GM21515 (cell line): Measurements from ENCODE around the gene MVB12B.
A peak's percentile ranks its signal among the peaks of the same experiment; 100 is the strongest.

Experiments used
- ATAC-seq: cut with Tn5 transposase; IDR thresholded peaks from one replicate; pipeline ENCODE4 v1.9.1; 2021; ENCODE audit not compliant: unreplicated experiment

MVB12B gene

DNA sequence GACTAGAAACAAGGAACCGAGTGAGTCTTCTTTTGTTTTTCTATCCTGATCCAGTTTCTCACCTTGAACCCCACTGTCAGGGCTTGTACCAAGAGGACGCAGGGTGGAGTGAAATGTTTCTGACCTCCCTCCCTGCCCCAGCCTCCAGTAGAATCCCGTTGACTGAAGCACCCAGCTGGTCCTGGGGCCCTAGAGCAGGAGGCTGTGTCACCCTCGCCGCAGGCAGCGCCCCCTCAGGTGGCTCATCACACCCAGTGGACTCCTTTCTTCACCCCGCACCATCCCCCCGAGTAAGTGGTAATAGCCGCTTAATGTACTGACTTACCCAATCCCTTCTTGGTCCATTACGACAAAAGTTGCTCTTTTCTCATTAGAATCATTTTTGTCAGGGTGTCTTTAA, 53.8 kb downstream of the MVB12B start:
- ATAC-seq, result no peak

DNA sequence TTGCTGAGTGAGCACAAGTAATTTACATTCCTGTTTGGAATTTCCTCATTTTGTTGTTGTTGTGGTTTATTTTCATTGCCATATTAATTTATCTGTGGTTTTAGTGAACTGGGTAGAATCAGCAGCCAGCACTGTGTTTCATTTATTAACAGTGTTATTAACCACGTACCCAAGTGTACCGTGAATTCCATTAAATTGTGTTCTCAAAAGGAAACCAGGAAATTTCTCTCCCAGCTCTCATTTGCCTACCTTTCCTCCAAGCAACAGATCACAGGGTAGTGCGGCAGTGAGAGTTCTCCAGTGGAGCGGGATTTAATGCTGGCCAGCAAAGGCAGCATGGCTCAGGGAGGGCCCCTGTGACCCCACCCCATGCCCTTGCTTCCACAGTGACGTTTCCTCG, 54.6 kb downstream of the MVB12B start:
- no peak for ATAC-seq

DNA sequence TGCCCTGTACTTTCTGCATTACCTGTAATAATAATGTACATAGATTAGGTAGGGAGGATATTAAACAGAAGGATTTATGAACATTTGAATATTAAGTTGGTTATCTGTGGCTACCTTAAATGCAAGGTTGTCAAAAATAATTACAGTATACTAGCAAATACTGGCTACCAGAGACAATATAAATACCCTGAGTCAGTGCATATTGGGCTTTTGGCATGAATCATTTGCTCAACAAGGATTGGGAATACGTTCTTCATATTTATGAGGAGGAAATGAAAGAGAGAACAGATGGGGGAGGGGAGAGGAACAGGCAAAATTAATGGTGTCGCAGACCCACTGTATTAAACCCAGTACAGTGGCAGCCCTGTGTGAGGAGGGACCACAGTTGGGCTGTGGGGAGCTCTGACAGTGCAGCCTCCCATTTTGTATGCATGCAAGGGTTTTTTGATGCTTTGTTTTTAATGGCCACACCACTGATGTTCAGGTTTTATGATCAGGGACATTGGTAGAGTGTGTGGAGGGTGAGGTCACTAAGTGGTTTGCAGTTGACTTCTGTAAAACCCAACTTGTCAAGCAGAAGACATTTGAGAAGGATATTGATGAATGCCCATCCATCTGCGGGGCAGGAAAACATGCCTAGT, 56.9 kb downstream of the MVB12B start:
- ATAC-seq, result no peak

DNA sequence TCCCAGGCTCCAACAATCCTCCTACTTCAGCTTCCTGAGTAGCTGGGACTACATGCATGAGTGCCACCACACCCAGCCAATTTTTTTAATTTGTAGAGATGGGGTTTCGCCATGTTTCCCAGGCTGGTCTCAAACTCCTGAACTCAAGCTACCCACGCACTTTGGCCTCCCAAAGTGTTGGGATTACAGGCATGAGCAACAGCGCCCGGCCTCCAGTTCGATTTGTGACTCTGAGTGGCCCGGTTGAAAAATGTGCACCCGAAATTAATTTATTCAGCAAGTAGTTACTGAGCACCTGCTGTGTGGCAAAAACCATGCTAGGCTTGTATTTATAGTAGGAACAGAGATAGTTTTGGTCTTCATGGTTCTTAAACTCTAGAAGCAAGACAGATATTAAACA, 58.3 kb downstream of the MVB12B start:
- no peak for ATAC-seq

DNA sequence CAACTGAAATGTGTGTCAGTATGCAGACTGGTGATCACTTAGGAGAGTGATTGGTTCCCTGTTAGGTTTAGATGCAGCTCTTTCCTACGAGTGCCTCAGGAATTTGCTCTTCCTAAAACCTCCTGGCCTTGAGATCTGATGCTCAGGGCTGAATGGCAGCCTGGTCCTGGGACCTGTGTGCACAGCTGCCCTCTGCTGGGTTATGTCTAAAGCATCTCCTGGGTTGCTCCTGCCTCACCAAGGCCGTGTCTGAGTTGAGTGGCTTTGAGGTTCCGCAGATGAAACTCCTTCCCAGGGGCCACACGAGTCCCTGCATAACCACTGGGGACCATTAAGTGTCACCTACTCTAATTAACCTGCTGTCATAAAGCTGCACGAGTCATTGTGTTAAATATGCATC, 59.5 kb downstream of the MVB12B start:
- ATAC-seq, result no peak

DNA sequence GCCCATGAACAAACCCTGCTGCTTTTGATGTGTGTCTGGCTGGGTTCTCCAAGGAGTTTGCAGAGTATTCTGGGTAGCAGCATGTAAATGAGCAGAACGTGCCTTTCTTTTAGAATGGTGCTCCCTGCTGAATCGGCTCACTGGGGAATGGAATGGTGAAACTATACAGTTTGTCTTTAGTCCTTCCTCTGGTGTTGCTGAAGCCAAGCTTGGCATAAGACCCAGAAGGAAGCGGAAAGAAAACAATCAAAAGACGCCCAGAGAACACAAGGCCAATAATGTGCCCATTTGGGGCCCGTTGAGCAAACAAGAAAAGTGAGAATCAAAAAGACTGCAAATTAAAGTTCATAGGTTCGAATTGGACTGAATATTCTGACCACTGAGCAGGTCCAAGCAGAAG, 60.1 kb downstream of the MVB12B start:
- no peak for ATAC-seq

DNA sequence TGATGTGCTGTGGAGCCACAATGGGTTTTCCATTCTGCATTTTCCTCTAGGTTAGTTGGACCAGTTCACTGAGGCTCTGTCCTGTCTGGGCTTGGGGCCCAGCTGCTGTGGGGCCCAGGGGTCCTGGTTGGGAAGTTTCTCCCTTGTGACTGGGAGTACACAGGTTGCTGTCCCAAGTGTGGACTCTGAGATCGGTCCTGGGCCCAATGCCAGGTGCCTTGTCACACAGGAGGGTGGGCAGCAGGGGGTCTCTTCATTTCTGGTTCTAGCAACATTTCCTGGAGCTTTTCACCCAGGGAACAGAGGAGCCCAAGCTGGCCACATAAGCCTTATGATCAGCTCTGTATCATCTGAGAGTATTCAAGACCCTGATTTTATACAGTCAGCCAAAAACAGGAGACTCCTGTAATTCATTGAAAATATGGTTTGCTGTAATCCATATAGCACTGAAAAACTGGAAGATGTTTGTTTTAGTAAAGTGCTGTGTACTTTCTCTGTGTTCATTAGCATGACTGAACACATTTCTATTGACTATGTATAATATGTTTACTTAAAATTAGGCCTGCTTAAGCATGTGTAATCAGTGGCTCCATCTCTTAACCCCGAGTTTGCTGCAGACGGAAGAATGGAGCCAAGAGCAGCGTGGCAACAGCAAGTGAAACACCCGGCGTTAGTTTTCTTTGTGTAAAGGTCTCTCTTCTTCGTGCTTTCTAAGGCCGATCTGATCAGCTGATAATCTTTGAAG, 62.5 kb downstream of the MVB12B start:
- no peak for ATAC-seq

DNA sequence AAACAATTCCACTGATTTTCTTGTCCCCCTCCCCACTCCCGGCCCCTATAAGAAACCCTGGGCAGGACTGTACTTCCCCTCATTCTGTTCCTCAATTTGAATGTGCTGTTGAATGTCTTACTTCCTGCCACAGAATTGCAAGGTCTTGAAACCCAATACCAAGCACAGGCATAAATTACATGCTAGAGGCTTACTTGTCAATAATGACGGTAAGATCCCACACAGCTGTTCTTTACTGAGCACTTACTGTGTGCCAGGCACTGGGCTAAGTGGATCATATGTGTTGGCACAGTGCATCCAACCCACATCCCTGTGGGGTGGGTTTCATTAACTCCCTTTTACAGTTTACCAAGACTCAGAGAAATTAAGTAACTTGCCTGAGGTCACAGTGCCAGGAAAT, 63.4 kb downstream of the MVB12B start:
- ATAC-seq, result no peak

DNA sequence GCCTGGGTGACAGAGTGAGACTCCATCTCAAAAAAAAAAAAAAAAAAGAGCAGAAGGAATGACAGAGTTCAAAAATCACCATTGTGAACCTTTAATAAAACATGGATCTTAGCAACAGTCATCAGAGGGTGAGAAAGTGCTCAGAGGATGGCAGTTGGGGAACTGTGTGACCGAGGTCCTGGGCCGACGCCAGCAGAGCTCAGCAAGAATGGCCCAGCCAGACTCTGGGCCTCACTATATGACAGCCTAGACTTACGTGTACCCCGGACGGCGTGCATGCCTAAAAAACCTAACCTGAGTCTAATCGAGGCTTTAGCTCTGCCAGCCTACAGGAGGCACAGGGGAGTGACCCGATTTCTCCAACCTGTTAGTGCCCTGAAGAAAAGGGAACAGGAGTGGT, 64.3 kb downstream of the MVB12B start:
- no peak for ATAC-seq

DNA sequence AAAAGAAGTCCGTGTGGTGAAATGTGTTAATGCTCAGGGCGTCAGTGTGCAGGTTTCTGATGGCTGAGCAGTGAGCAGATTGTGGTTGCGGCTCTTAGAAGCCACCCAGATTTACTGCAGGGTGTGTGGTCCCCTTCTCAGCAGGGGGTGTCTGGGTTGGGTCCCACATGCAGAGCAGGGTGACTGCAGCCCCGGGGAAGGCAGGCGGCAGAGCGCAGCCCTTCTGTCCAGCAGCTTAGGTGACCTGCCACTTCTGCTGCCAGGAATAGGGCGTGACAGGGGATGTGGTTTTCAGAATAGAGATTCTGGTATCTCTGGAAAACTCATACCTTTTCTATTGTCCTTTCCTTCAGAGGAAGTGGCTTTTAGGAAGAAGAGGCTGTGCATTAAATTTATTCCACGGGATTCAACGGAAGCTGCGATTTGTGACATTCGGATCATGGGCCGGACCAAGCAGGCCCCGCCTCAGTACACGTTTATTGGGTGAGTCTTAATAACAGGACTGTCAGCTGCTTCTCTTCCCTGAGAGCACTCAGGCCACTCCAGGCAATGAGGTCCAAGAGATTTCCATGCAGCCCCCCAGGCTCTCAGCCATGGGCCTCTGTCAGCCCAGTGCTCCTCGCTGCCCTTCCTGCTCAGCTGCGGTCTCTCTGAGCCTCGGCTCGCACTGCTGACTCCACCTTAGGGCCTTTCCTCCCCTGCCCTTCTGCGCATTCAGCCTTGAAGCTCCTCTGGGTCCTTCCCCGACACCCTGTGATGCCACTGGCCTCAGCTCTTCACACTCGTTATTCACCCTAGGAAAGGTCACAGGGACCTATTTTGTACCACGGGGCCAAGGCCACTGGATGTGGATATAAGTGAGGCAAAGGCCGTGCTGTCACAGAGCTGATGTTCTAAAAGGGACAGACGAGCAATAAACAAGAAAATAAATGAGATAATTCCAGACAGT, 65.4 kb downstream of the MVB12B start:
- ATAC-seq, result no peak

DNA sequence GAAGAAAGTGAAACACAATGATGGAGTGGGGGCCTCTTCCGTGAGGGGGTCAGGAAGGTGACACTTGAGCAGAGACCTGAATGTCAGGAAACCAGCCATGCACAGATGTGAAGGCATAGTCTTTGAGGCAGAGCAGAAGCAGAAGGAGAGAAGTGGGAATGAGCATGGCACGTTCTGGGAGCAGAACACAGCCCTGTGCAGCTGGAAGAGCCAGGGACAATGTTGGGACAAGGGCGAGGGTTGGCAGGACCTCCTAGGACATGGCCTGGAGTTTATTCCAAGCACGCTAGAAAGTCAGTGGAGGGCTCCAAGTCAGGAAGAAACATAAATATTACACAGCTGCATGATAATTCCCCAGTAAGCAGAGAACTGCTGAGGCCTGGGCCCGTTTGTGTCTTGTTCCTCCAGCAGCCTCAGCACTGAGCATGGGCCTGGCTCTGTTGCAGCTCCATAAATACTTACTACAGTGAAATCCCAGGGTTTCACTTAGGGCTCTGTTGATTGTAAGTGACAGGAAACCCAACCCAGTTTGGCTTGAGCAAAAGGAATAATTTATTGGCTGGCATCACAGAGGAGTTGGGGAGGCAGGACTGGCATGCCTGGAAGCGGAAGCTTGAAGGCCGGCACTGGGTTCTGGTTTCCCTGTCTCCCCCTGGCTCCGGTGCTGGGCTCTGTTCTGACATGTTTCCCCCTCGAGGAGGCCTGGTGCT, 66.2 kb downstream of the MVB12B start:
- ATAC-seq, result no peak

DNA sequence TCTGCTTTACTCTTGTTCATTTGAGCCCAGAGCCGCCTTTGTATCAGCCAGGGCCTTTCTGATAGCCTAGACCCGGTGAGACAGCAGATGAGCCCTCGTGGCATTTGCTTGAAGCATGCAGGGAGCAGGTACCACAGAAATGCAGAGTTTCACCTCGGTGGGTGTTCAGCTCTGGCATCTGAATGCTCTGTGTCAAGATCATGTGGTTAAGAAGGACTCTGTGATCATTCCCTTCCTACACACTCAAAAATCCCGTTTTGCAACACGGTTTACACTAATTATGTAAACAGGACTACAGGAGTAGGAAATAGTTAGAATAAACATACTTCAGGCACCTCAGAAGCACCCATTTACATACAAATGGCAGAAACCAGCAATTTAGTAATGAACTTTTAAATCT, 67.2 kb downstream of the MVB12B start:
- ATAC-seq, result no peak

DNA sequence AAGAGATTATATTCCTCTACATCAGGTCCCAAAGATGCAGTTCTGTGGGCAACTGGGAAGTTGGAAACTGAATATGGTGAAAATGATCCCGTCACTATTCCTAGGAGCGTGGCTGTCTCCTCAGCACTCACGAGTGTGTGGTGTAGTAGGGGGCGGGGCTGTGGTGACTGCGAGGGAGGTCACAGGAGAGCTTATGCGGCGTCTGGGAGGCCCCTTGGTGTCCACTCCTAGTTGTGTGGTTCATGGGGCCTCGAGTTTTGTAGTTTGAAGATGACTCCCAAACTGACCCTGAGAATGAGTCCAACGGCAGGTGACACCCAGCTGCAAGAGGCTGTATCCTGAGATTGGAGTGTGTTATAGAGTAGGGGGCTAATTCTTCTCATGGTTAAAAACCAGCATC, 68.2 kb downstream of the MVB12B start:
- ATAC-seq, result no peak

DNA sequence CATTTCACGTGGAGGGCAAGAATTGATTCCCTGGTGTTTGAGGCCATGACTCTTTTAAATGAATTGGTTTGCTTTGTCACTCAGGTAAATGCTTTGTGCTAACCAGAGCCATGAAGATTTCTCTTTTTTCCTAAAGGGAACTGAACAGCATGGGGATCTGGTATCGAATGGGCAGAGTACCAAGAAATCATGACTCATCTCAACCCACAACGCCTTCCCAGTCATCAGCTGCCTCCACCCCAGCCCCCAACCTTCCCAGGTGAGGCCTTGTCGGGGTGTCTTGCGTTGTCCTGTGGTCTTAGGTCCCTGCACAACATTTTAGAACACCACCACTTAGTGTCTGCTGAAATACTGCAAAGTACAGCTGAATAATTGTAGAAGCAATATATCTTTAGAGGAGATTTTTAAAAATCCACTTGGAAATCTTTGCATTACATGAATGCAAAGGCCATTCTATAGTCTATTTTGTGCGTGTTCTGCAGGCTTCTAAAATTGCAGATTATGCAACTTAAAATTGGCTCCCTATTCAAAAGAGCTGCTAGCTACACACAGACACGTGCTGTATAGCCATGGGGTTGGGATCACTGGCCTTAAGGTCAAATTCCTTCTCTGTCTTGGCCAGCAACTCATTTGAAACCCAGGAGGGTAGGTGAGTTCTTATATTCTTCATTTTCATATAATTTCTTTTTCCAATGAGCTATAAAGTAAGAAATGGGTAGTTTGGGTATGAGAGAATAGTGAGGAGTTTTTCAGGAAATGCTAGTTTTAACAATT, 69.0 kb downstream of the MVB12B start:
- no peak for ATAC-seq

DNA sequence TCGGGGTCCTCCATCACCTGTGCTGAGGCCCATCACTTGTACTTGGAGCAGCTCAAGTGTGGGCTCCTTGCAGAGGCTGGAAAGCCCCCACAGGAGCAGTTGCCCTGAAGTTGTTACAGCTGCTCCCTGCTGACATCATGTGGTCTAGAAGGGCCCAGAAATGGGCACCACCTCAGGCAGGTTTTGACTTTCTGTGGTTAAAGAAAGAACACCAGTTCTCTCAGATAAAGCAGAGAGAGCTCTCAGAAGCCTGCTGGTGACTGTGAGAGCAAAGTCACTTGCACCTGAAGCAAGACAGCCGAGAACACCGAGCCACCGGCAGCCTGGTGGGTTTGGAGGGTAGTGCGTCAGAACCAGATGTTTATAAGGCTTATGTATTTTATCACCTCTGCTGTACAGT, 70.4 kb downstream of the MVB12B start:
- ATAC-seq, result peak; percentile 67

DNA sequence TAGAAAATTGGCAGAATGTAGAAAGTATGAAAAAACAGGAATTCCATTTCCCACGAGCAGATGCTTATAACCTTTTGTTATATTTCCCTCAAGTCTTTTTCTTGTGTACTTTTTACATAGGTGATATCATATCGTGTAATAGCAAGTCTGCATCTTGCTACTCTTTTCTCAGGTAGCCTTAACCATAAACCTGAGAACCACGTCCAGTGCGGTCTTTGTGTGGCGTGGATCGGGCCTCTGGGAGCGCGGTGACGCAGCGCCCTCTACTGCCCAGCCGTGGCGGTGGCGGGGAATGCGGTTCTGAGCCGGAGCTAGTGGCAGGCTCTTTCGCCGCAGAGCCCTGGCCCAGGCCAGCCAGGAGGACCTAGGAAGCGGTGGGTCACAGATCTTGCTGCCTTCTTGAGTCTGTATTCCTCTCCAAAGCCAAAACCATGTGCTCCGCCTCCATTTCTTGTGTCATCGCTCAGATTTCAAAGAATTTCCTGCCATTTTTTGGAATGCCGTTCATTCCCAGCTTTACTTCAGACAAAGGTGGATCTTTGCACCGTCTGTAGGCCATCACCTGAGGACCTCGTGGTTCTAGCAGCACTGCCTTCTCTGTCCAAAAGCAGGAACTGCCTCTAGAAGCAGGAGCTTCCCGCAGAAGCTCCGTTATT, 71.9 kb downstream of the MVB12B start:
- no peak for ATAC-seq

DNA sequence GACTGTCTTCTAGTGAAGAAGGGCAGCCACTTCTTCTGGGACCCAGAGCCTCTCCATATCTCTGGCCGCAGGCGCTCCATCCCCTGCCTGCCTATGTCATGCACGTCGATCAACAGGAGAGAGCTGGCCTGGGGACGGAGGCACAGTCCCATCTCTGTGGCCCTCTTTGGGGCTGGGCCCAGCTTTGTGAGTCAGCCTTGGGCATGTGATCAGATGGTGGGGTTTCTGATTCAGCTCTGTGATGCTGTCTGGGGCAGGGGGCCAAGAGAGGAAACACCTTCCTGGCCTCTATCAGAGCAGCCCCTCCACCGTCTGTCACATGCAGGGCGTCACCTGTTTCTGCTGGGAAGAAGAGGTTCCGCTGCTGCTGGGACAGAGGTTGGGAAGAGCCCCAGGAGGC, 72.6 kb downstream of the MVB12B start:
- ATAC-seq, result no peak

DNA sequence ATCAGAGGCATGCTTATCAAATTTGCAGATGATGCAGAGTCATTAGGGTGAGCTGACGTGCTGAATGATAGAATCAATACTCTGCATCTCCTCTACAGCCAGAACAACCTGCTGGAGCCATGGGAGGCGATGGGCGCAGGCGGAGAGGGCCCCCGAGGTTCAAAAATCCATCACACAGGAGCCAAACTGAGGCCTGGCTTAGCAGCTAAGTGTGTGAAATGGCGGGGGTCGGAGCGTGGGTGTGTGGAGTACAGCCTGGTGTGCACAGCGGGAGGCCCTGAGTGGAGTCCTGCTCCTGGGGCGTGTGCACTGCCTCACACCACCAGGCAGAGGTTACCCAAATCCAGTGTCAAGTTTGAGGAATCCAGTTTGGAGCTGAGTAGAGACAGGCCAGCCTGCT, 73.2 kb downstream of the MVB12B start:
- ATAC-seq, result no peak

DNA sequence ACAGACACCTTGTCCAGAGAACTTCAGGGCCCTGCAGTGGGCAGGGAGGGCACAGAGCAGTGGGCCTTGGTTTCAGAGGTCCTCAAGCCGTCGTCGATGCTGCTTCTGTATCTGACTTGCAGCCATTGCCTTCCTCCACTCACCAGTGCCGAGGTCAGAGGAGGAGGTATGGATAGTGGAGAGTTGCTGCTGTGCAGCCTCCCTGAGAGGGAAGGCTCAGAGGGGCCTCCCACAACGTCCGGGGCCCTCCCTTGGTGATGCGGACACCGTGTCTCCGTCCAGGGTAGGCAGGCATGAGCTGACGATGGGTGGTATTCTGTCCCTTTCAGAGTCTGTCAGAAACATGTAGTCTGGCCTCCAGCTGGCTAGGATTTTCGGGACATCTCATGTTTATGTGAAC, 73.9 kb downstream of the MVB12B start:
- no peak for ATAC-seq

DNA sequence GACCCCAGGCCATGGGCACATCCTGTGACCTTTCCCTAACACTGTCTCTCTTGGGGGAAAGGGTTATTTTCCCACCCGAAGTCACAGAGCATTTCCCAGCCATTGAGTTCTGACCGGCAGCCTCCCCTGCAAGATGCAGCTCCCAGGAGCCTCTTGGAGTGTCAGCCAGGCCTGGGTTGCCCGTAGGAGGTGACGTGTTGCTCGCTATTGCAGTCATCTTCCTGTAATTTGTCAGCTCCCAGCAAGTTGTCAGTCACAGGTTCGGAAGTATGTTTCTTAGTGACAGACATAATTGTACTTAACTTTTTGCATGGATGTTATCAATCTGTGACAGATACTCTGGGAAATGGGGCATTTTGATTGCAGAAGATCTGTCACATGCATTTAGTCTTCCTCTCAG, 74.5 kb downstream of the MVB12B start:
- ATAC-seq, result no peak
